Naive thymus-derived CD4-positive, alpha-beta T cell (primary cell): ENCODE results near the gene RPTOR. TPM values are rescaled to one million over a fixed set of nuclear protein-coding genes. Genes with fewer than 3 reads are reported as not detected.
A peak's percentile ranks its signal among the peaks of the same experiment; 100 is the strongest.
"Not testable (repeated sequence)": the region's sequence is repeated elsewhere in the genome, so short reads cannot be mapped to it uniquely, and the experiment has no call there.

Experiments used
- ATAC-seq: fragments of 150-1000 bp; cut with Tn5 transposase; 2 replicates; pipeline ENCODE4 v1.10.0; 2021; ENCODE audit warnings: mild to moderate bottlenecking, moderate library complexity
- CTCF ChIA-PET: fragments of 350-600 bp; sonication (Branson Sonifier 250); formaldehyde crosslinking; loops from one replicate; lab custom pipeline; 2021; ENCODE audit warnings: antibody characterized with exemption; lab: Charles Lee
- POLR2A ChIA-PET: fragments of 350-600 bp; sonication (Branson Sonifier 250); formaldehyde crosslinking; loops from one replicate; lab custom pipeline; 2021; ENCODE audit warnings: antibody characterized with exemption, inconsistent platforms; lab: Charles Lee
- DNase-seq, 9 donors: peaks; one replicate each; pipeline versions ENCODE4 v3.0.0 to v3.0.0-alpha.2; 2020 to 2022; ENCODE audit warnings: mixed read lengths in 1 of 9
- H3K27ac ChIP-seq: one replicate; pipeline ENCODE4 v1.7.0; 2013; ENCODE audit warnings: mild to moderate bottlenecking, low read depth, low read length, moderate library complexity
- H3K27me3 ChIP-seq, 2 donors: one replicate each; pipeline ENCODE4 v1.7.0; 2013; ENCODE audit warnings: low read length in 2 of 2, mild to moderate bottlenecking in 2 of 2, moderate library complexity in 2 of 2; ENCODE audit not compliant: control insufficient read depth in 2 of 2, insufficient read depth in 2 of 2
- H3K36me3 ChIP-seq, 3 experiments: 1 replicate in 2 of 3; 2 replicates in 1 of 3; pipeline ENCODE4 v1.7.0; 2013; ENCODE audit warnings: low read length in 3 of 3, mild to moderate bottlenecking in 3 of 3, moderate library complexity in 1 of 3; ENCODE audit not compliant: insufficient read depth in 3 of 3, control insufficient read depth in 2 of 3
- H3K4me1 ChIP-seq, 2 donors: one replicate each; pipeline ENCODE4 v1.7.0; 2013; ENCODE audit warnings: low read length in 2 of 2, mild to moderate bottlenecking in 2 of 2, moderate library complexity in 1 of 2; ENCODE audit not compliant: control insufficient read depth in 2 of 2, insufficient read depth in 2 of 2
- H3K4me3 ChIP-seq: 2 replicates; pipeline ENCODE4 v1.7.0; 2013; ENCODE audit warnings: mild to moderate bottlenecking, low read length
- H3K9me3 ChIP-seq, 3 experiments: 1 replicate in 2 of 3; 2 replicates in 1 of 3; pipeline ENCODE4 v1.7.0; 2013; ENCODE audit warnings: low read length in 3 of 3; ENCODE audit not compliant: control insufficient read depth in 2 of 3
- H3K27ac Mint-ChIP-seq, 9 donors: one replicate each; pipeline ENCODE4 v1.8.0; 2020 to 2022; ENCODE audit warnings: mixed read lengths in 9 of 9, mild to moderate bottlenecking in 8 of 9, moderate library complexity in 5 of 9, inconsistent platforms in 2 of 9
- H3K27me3 Mint-ChIP-seq, 5 donors: one replicate each; pipeline ENCODE4 v1.8.0; 2021 to 2022; ENCODE audit warnings: mixed read lengths in 5 of 5, mild to moderate bottlenecking in 1 of 5
- H3K36me3 Mint-ChIP-seq, 5 donors: one replicate each; pipeline ENCODE4 v1.8.0; 2020 to 2022; ENCODE audit warnings: mixed read lengths in 5 of 5, mild to moderate bottlenecking in 3 of 5, inconsistent platforms in 1 of 5
- H3K4me1 Mint-ChIP-seq, 7 donors: one replicate each; pipeline ENCODE4 v1.8.0; 2020 to 2022; ENCODE audit warnings: mixed read lengths in 7 of 7, mild to moderate bottlenecking in 3 of 7, inconsistent platforms in 1 of 7
- H3K4me3 Mint-ChIP-seq, 10 donors: one replicate each; pipeline ENCODE4 v1.8.0; 2020 to 2022; ENCODE audit warnings: mild to moderate bottlenecking in 10 of 10, mixed read lengths in 10 of 10, moderate library complexity in 6 of 10, inconsistent platforms in 2 of 10
- H3K9me3 Mint-ChIP-seq, 11 donors: one replicate each; pipeline ENCODE4 v1.8.0; 2020 to 2022; ENCODE audit warnings: mixed read lengths in 11 of 11, mild to moderate bottlenecking in 4 of 11, inconsistent platforms in 1 of 11, moderate library complexity in 1 of 11
- intact Hi-C, 2 donors: fragments of 100-400 bp; cut with micrococcal nuclease; formaldehyde crosslinking; loops; one replicate each; pipeline ENCODE4 v1.15.1; 2023
- polyA plus RNA-seq, 2 donors: library from polyadenylated mRNA; unstranded; fragments of 300-500 nt; fragmentation: Illumina TruSeq; gene quantifications; one replicate each; pipeline ENCODE4 v1.2.3, GENCODE V29; 2021
- total RNA-seq, 6 experiments: library from RNA in 5 of 6; stranded (reverse) in 5 of 6; gene quantifications; 1 replicate in 5 of 6; 2 replicates in 1 of 6; pipeline ENCODE4 v1.2.3 and lab custom pipeline; 2021 to 2026

RPTOR gene
- total and polyA plus RNA-seq, 7 experiments from 2014 or later, result 10.9 to 89.8 (median 59.9) TPM

GRCh38 chr17:80619535-80620235 is 75.0 kb downstream of the RPTOR start:
- DNase-seq, result no peak
- POLR2A ChIA-PET, result interaction anchor here (1.6 kb wide), 1 partner anchor 21 kb away, joined by 4 read pairs; no protein-coding TSS in a partner anchor
- intact Hi-C loops, result no loop called here

GRCh38 chr17:80621335-80621996 is 76.8 kb downstream of the RPTOR start:
- Mint-ChIP-seq H3K4me1 (peaks cover 15 to 48% (median 43%) of the 10 kb centered on the region in 7 donors), H3K36me3 (peaks cover 0 to 22% (median 8%) of the 10 kb centered on the region in 5 donors), H3K4me3 (peak overlapping the region in 7 of 10 donors; percentile 17 to 66 (median 33)), H3K27ac (peak overlapping the region in 7 of 9 donors; percentile 17 to 87 (median 58)), H3K27me3 (no peaks in the 10 kb centered on the region), H3K9me3 (no peaks in the 10 kb centered on the region)
- ChIA-PET CTCF (interaction anchor here (0.6 kb wide), 1 partner anchor 59 kb away, joined by 3 read pairs; no protein-coding TSS in a partner anchor), POLR2A (interaction anchor here (0.5 to 1.5 kb wide), 5 partner anchors 8 to 674 kb away, joined by 3 to 5 read pairs (median 4); partner anchors contain the start of gene SLC38A10)
- intact Hi-C loops, result no loop called here
- no peak overlapping the region for H3K4me3 ChIP-seq
- no peaks in the 10 kb centered on the region for H3K27me3 ChIP-seq
- DNase-seq, result no peak
- H3K36me3 ChIP-seq, result no peaks in the 10 kb centered on the region
- no peak overlapping the region for H3K27ac ChIP-seq
- peaks cover 11 to 17% of the 10 kb centered on the region in 2 donors for H3K4me1 ChIP-seq
- no peaks in the 10 kb centered on the region for H3K9me3 ChIP-seq
- no peak for ATAC-seq

More at GRCh38 chr17:80619535-80620235, 75.0 kb downstream of the RPTOR start:
- CTCF ChIA-PET, result no interaction called here
- Mint-ChIP-seq H3K4me3 (no peak overlapping the region), H3K27ac (peak overlapping the region in 2 of 9 donors; percentile 28), H3K4me1 (peaks cover 19 to 59% (median 52%) of the 10 kb centered on the region in 7 donors), H3K27me3 (no peaks in the 10 kb centered on the region), H3K36me3 (peaks cover 0 to 10% (median 3%) of the 10 kb centered on the region in 5 donors), H3K9me3 (no peaks in the 10 kb centered on the region)
- H3K4me1 ChIP-seq, result peaks cover 11 to 30% of the 10 kb centered on the region in 2 donors
- no peaks in the 10 kb centered on the region for H3K27me3 ChIP-seq
- ATAC-seq, result no peak
- no peaks in the 10 kb centered on the region for H3K36me3 ChIP-seq
- no peaks in the 10 kb centered on the region for H3K9me3 ChIP-seq
- no peak overlapping the region for H3K27ac ChIP-seq
- no peak overlapping the region for H3K4me3 ChIP-seq

- Mint-ChIP-seq H3K4me1 (peaks cover 15 to 48% (median 43%) of the 10 kb centered on the region in 7 donors), H3K27me3 (no peaks in the 10 kb centered on the region), H3K4me3 (peak overlapping the region in 7 of 10 donors; percentile 17 to 66 (median 35)), H3K36me3 (peaks cover 3 to 26% (median 11%) of the 10 kb centered on the region in 5 donors), H3K9me3 (no peaks in the 10 kb centered on the region), H3K27ac (peak overlapping the region in 7 of 9 donors; percentile 17 to 87 (median 58))
- Histone ChIP-seq H3K27ac (no peak overlapping the region), H3K27me3 (no peaks in the 10 kb centered on the region), H3K9me3 (no peaks in the 10 kb centered on the region), H3K4me1 (peaks cover 11 to 17% of the 10 kb centered on the region in 2 donors), H3K4me3 (no peak overlapping the region), H3K36me3 (no peaks in the 10 kb centered on the region)
- CTCF ChIA-PET, result no interaction called here
- intact Hi-C loops, result no loop called here
- ATAC-seq (no peak), DNase-seq (peak in 2 of 9 donors; percentile 14 to 16)
- POLR2A ChIA-PET, result interaction anchor here (0.5 to 1.5 kb wide), 2 partner anchors 7 to 673 kb away, joined by 3 to 4 read pairs; partner anchors contain the start of gene SLC38A10
Measured at GRCh38 chr17:80621997-80622357, 77.3 kb downstream of the RPTOR start.

- Histone ChIP-seq H3K27me3 (no peaks in the 10 kb centered on the region), H3K9me3 (no peaks in the 10 kb centered on the region), H3K27ac (no peak overlapping the region), H3K4me1 (peaks cover 11 to 13% of the 10 kb centered on the region in 2 donors), H3K4me3 (no peak overlapping the region), H3K36me3 (no peaks in the 10 kb centered on the region)
- Mint-ChIP-seq H3K4me3 (no peak overlapping the region), H3K36me3 (peaks cover 8 to 26% (median 13%) of the 10 kb centered on the region in 5 donors), H3K9me3 (no peaks in the 10 kb centered on the region), H3K27me3 (no peaks in the 10 kb centered on the region), H3K4me1 (peaks cover 15 to 31% (median 27%) of the 10 kb centered on the region in 7 donors), H3K27ac (peak overlapping the region in 2 of 9 donors; percentile 29 to 63)
- intact Hi-C loops, result no loop called here
- POLR2A ChIA-PET, result interaction anchor here (1.0 kb wide), 1 partner anchor 21 kb away, joined by 3 read pairs; no protein-coding TSS in a partner anchor
- no peak for ATAC-seq
- CTCF ChIA-PET, result no interaction called here
- DNase-seq, result no peak
Measured at GRCh38 chr17:80624864-80625263, 80.2 kb downstream of the RPTOR start.

- Mint-ChIP-seq H3K36me3 (peaks cover 8 to 23% (median 13%) of the 10 kb centered on the region in 5 donors), H3K4me3 (no peak overlapping the region), H3K9me3 (no peaks in the 10 kb centered on the region), H3K27ac (no peak overlapping the region), H3K27me3 (no peaks in the 10 kb centered on the region), H3K4me1 (peaks cover 15 to 29% (median 24%) of the 10 kb centered on the region in 7 donors)
- no peaks in the 10 kb centered on the region for H3K9me3 ChIP-seq
- no peaks in the 10 kb centered on the region for H3K36me3 ChIP-seq
- POLR2A ChIA-PET, result no interaction called here
- H3K27ac ChIP-seq, result no peak overlapping the region
- H3K4me1 ChIP-seq, result peaks cover 11 to 13% of the 10 kb centered on the region in 2 donors
- intact Hi-C loops, result no loop called here
- no peaks in the 10 kb centered on the region for H3K27me3 ChIP-seq
- no peak overlapping the region for H3K4me3 ChIP-seq
- CTCF ChIA-PET, result no interaction called here
- ATAC-seq (no peak), DNase-seq (no peak)
Measured at GRCh38 chr17:80625627-80626026, 81.0 kb downstream of the RPTOR start.

- DNase-seq, ATAC-seq, H3K9me3 ChIP-seq, H3K4me3 ChIP-seq, H3K4me3 Mint-ChIP-seq, H3K27ac Mint-ChIP-seq, H3K4me1 ChIP-seq, H3K9me3 Mint-ChIP-seq, H3K27me3 ChIP-seq, H3K36me3 ChIP-seq, H3K27ac ChIP-seq, intact Hi-C loops, H3K27me3 Mint-ChIP-seq: not testable (repeated sequence)
- ChIA-PET CTCF (interaction anchor here (1.2 kb wide), 1 partner anchor 201 kb away, joined by 3 read pairs; no protein-coding TSS in a partner anchor), POLR2A (interaction anchor here (0.6 to 1.7 kb wide), 4 partner anchors 8 to 201 kb away, joined by 3 to 4 read pairs (median 4); no protein-coding TSS in a partner anchor)
- Mint-ChIP-seq H3K4me1 (peaks cover 0 to 19% (median 14%) of the 10 kb centered on the region in 7 donors), H3K36me3 (peaks cover 8 to 28% (median 15%) of the 10 kb centered on the region in 5 donors)
Measured at GRCh38 chr17:80628881-80629280, 84.2 kb downstream of the RPTOR start.
